ENCODE results near the gene DAPL1.

Gene DAPL1

DNA sequence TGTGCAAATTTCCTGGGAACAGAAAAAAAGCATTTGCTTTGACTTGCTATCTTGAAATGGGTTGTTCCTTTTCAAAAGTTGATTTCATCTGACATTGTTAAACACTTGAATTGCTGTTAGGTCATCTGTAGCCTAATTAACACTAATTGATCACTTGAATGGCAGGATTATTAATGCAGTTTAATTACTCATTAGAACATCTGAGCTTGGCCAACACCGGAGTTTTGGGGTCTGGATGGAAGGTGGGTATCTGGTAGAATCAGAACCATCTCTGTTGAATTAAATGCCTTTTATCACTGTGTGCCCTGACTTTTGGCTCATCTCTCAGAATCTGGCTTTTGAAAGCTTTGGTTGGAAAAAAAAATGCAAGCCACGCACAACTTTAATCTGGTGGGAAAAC, 8.4 kb downstream of the DAPL1 start:
- TF ChIP-seq YY1 (IDR thresholded peaks at IDR 0.05; ENCODE audit: low read depth) = no peak
- no peak for TF ChIP-seq ZBTB7A (IDR thresholded peaks at IDR 0.05; ENCODE audit: low read depth)
- no peak for TF ChIP-seq CREB1 (IDR thresholded peaks at IDR 0.05; ENCODE audit: low read depth)
- no peak for TF ChIP-seq NFIC (IDR thresholded peaks at IDR 0.05)
- TF ChIP-seq EP300 (IDR thresholded peaks at IDR 0.05; ENCODE audit: borderline replicate concordance) = no peak
- TF ChIP-seq TEAD4 (IDR thresholded peaks at IDR 0.05) = no peak
- TF ChIP-seq RAD21 (IDR thresholded peaks at IDR 0.05; ENCODE audit: low read depth) = no peak
- no peak for TF ChIP-seq TAF1 (IDR thresholded peaks at IDR 0.05; ENCODE audit: low read depth)
- no peak for TF ChIP-seq CEBPB (IDR thresholded peaks at IDR 0.05)
- TF ChIP-seq, protein P1, sequence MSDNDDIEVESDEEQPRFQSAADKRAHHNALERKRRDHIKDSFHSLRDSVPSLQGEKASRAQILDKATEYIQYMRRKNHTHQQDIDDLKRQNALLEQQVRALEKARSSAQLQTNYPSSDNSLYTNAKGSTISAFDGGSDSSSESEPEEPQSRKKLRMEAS (IDR thresholded peaks at IDR 0.05) = no peak
- no peak for TF ChIP-seq EGR1 (IDR thresholded peaks at IDR 0.05)
- TF ChIP-seq, protein P2, sequence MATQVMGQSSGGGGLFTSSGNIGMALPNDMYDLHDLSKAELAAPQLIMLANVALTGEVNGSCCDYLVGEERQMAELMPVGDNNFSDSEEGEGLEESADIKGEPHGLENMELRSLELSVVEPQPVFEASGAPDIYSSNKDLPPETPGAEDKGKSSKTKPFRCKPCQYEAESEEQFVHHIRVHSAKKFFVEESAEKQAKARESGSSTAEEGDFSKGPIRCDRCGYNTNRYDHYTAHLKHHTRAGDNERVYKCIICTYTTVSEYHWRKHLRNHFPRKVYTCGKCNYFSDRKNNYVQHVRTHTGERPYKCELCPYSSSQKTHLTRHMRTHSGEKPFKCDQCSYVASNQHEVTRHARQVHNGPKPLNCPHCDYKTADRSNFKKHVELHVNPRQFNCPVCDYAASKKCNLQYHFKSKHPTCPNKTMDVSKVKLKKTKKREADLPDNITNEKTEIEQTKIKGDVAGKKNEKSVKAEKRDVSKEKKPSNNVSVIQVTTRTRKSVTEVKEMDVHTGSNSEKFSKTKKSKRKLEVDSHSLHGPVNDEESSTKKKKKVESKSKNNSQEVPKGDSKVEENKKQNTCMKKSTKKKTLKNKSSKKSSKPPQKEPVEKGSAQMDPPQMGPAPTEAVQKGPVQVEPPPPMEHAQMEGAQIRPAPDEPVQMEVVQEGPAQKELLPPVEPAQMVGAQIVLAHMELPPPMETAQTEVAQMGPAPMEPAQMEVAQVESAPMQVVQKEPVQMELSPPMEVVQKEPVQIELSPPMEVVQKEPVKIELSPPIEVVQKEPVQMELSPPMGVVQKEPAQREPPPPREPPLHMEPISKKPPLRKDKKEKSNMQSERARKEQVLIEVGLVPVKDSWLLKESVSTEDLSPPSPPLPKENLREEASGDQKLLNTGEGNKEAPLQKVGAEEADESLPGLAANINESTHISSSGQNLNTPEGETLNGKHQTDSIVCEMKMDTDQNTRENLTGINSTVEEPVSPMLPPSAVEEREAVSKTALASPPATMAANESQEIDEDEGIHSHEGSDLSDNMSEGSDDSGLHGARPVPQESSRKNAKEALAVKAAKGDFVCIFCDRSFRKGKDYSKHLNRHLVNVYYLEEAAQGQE (IDR thresholded peaks at IDR 0.05; ENCODE audit: low read depth) = no peak
- no peak for TF ChIP-seq TCF12 (IDR thresholded peaks at IDR 0.05; ENCODE audit: low read depth)
- TF ChIP-seq, protein P3, sequence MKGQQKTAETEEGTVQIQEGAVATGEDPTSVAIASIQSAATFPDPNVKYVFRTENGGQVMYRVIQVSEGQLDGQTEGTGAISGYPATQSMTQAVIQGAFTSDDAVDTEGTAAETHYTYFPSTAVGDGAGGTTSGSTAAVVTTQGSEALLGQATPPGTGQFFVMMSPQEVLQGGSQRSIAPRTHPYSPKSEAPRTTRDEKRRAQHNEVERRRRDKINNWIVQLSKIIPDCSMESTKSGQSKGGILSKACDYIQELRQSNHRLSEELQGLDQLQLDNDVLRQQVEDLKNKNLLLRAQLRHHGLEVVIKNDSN (IDR thresholded peaks at IDR 0.05) = no peak
- no peak for TF ChIP-seq FOXM1 (IDR thresholded peaks at IDR 0.05; ENCODE audit: borderline replicate concordance, low read depth)

DNA sequence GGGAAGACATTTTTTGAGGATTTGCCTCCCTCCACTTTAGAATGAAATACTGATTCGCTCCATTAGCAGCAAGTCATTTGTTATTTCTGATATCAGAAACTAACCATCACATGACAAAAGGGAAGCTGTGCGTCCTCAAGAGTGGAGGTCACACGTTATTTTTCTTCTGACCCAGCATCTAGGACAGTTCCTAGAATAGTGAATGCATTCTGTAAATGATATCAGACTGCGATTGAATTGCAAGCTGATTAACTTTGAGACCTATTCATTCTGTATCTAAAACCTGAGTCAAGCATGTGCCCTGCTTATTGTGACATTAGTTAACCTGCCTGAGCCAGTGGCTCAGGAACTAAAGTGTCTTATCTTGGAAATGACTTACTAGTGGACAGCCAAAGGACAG, 10.1 kb downstream of the DAPL1 start:
- TF ChIP-seq, protein P2 (IDR thresholded peaks at IDR 0.05; ENCODE audit: low read depth) = no peak
- TF ChIP-seq TEAD4 (IDR thresholded peaks at IDR 0.05) (no peak), ZBTB7A (IDR thresholded peaks at IDR 0.05; ENCODE audit: low read depth) (no peak), FOXM1 (IDR thresholded peaks at IDR 0.05; ENCODE audit: borderline replicate concordance, low read depth) (no peak), EGR1 (IDR thresholded peaks at IDR 0.05) (no peak), TAF1 (IDR thresholded peaks at IDR 0.05; ENCODE audit: low read depth) (no peak), YY1 (IDR thresholded peaks at IDR 0.05; ENCODE audit: low read depth) (no peak), CREB1 (IDR thresholded peaks at IDR 0.05; ENCODE audit: low read depth) (no peak), NFIC (IDR thresholded peaks at IDR 0.05) (no peak), CEBPB (IDR thresholded peaks at IDR 0.05) (no peak), TCF12 (IDR thresholded peaks at IDR 0.05; ENCODE audit: low read depth) (no peak), EP300 (IDR thresholded peaks at IDR 0.05; ENCODE audit: borderline replicate concordance) (no peak)
- TF ChIP-seq, protein P1 (IDR thresholded peaks at IDR 0.05) = no peak
- TF ChIP-seq, protein P3 (IDR thresholded peaks at IDR 0.05) = no peak

DNA sequence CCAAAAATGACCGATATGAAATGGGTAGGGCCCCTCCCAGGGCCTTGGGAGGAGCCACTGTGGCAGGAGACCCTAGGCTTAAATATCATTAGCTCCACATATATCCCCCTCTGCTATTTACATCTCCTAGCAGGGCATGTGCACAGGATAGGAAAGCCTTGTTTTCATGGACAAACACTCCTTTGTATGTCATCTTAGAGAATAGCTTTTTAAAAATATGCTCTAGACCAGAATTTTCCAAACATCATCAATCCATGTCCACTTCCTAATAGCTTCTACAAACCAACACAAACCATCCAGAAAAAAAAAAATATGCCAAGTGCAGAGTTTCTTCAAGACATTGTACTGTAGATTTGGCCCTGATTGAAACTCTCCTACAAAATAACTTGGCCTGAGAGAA, 10.8 kb downstream of the DAPL1 start:
- TF ChIP-seq TEAD4 (IDR thresholded peaks at IDR 0.05) (no peak), YY1 (IDR thresholded peaks at IDR 0.05; ENCODE audit: low read depth) (no peak), TCF12 (IDR thresholded peaks at IDR 0.05; ENCODE audit: low read depth) (no peak), CEBPB (IDR thresholded peaks at IDR 0.05) (no peak), EP300 (IDR thresholded peaks at IDR 0.05; ENCODE audit: borderline replicate concordance) (no peak), CREB1 (IDR thresholded peaks at IDR 0.05; ENCODE audit: low read depth) (no peak), EGR1 (IDR thresholded peaks at IDR 0.05) (no peak), RAD21 (IDR thresholded peaks at IDR 0.05; ENCODE audit: low read depth) (no peak), NFIC (IDR thresholded peaks at IDR 0.05) (no peak), TAF1 (IDR thresholded peaks at IDR 0.05; ENCODE audit: low read depth) (no peak), FOXM1 (IDR thresholded peaks at IDR 0.05; ENCODE audit: borderline replicate concordance, low read depth) (no peak)
- TF ChIP-seq, protein P3 (IDR thresholded peaks at IDR 0.05) = no peak
- TF ChIP-seq, protein P2 (IDR thresholded peaks at IDR 0.05; ENCODE audit: low read depth) = no peak
- TF ChIP-seq, protein P1 (IDR thresholded peaks at IDR 0.05) = no peak

All from Ishikawa (cell line).